ENCODE data around the gene UBL7. TPM values are rescaled to one million over a fixed set of nuclear protein-coding genes. Genes with fewer than 3 reads are reported as not detected.

Gene UBL7
- total RNA-seq, 1 experiment from 2014 or later, result 65.3 TPM

DNA sequence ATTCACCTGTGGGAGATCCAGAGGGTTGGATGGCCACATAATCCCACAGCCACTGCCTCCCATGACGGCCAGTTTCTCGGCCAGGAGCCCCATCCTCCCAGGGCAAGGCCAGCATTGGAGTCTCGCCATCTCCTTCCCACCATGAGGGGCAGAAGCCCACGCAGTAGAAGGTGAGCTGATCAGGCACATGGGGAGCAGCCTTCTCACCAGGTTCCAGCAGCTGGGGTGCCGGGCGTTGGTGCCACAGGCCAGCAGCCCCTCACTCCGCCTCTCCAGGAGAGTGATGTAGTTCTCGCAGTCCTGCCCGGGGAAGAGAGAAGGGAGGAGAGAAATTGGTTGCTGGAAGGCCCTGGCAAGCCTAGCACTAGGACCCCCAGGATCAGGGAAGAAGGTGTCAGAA is 43.3 kb downstream of the UBL7 start:
- Histone ChIP-seq H2AFZ (ENCODE audit: low read depth, low read length, poor library complexity, severe bottlenecking) (no peak overlapping the region), H3K4me2 (ENCODE audit: low read length) (no peak overlapping the region), H3K27ac (ENCODE audit: low read depth, low read length) (no peak overlapping the region), H3K79me2 (ENCODE audit: insufficient read depth, low read length) (peaks cover 56% of the 10 kb centered on the region), H3K4me1 (ENCODE audit: control insufficient read depth in 1 of 2, insufficient read depth in 2 of 2, low read length in 2 of 2) (peaks cover 45 to 50% of the 10 kb centered on the region in 2 experiments), H3K27me3 (ENCODE audit: insufficient read depth, low read length) (no peaks in the 10 kb centered on the region), H4K20me1 (ENCODE audit: insufficient read depth) (no peaks in the 10 kb centered on the region), H3K4me3 (replicated peaks in 1 of 2; ENCODE audit: low read depth in 1 of 2, low read length in 2 of 2) (no peak overlapping the region), H3K36me3 (ENCODE audit: control insufficient read depth in 1 of 2, insufficient read depth in 2 of 2, low read length in 2 of 2) (peaks cover 0 to 35% of the 10 kb centered on the region in 2 experiments; a peak in 2 of 4 replicates), H3K9ac (ENCODE audit: low read length) (no peak overlapping the region), H3K9me2 (ENCODE audit: insufficient read depth) (no peaks in the 10 kb centered on the region), H3K9me3 (ENCODE audit: control insufficient read depth in 1 of 2, insufficient read depth in 1 of 2, low read depth in 1 of 2, low read length in 2 of 2) (no peaks in the 10 kb centered on the region)
- TF ChIP-seq CBX3 (IDR thresholded peaks at IDR 0.05; ENCODE audit: low read depth), result no peak
- TF ChIP-seq, protein P1, sequence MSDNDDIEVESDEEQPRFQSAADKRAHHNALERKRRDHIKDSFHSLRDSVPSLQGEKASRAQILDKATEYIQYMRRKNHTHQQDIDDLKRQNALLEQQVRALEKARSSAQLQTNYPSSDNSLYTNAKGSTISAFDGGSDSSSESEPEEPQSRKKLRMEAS (IDR thresholded peaks at IDR 0.05), result no peak
- TF ChIP-seq EZH2 (IDR thresholded peaks at IDR 0.05), result no peak
- TF ChIP-seq, protein P2, sequence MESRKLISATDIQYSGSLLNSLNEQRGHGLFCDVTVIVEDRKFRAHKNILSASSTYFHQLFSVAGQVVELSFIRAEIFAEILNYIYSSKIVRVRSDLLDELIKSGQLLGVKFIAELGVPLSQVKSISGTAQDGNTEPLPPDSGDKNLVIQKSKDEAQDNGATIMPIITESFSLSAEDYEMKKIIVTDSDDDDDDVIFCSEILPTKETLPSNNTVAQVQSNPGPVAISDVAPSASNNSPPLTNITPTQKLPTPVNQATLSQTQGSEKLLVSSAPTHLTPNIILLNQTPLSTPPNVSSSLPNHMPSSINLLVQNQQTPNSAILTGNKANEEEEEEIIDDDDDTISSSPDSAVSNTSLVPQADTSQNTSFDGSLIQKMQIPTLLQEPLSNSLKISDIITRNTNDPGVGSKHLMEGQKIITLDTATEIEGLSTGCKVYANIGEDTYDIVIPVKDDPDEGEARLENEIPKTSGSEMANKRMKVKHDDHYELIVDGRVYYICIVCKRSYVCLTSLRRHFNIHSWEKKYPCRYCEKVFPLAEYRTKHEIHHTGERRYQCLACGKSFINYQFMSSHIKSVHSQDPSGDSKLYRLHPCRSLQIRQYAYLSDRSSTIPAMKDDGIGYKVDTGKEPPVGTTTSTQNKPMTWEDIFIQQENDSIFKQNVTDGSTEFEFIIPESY (IDR thresholded peaks at IDR 0.05; ENCODE audit: extremely low read depth, insufficient replicate concordance, low read length), result no peak
- TF ChIP-seq TCF7L2 (IDR thresholded peaks at IDR 0.05; ENCODE audit: borderline replicate concordance, extremely low read depth, insufficient read depth, insufficient read length), result no peak
- no peak for TF ChIP-seq ZFX (IDR thresholded peaks at IDR 0.05)
- TF ChIP-seq, protein P3, sequence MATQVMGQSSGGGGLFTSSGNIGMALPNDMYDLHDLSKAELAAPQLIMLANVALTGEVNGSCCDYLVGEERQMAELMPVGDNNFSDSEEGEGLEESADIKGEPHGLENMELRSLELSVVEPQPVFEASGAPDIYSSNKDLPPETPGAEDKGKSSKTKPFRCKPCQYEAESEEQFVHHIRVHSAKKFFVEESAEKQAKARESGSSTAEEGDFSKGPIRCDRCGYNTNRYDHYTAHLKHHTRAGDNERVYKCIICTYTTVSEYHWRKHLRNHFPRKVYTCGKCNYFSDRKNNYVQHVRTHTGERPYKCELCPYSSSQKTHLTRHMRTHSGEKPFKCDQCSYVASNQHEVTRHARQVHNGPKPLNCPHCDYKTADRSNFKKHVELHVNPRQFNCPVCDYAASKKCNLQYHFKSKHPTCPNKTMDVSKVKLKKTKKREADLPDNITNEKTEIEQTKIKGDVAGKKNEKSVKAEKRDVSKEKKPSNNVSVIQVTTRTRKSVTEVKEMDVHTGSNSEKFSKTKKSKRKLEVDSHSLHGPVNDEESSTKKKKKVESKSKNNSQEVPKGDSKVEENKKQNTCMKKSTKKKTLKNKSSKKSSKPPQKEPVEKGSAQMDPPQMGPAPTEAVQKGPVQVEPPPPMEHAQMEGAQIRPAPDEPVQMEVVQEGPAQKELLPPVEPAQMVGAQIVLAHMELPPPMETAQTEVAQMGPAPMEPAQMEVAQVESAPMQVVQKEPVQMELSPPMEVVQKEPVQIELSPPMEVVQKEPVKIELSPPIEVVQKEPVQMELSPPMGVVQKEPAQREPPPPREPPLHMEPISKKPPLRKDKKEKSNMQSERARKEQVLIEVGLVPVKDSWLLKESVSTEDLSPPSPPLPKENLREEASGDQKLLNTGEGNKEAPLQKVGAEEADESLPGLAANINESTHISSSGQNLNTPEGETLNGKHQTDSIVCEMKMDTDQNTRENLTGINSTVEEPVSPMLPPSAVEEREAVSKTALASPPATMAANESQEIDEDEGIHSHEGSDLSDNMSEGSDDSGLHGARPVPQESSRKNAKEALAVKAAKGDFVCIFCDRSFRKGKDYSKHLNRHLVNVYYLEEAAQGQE (IDR thresholded peaks at IDR 0.05; ENCODE audit: low read depth), result no peak
- TF ChIP-seq, protein P4, sequence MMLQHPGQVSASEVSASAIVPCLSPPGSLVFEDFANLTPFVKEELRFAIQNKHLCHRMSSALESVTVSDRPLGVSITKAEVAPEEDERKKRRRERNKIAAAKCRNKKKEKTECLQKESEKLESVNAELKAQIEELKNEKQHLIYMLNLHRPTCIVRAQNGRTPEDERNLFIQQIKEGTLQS (IDR thresholded peaks at IDR 0.05), result no peak
- TF ChIP-seq EGR1 (IDR thresholded peaks at IDR 0.05; ENCODE audit: low read depth), result no peak
- TF ChIP-seq YY1 (IDR thresholded peaks at IDR 0.05; ENCODE audit: extremely low read depth, insufficient replicate concordance, low read depth, low read length), result no peak
- no peak for TF ChIP-seq SRF (IDR thresholded peaks at IDR 0.05; ENCODE audit: low read depth)
- TF ChIP-seq JUND (IDR thresholded peaks at IDR 0.05), result no peak
- no peak for TF ChIP-seq CEBPB (IDR thresholded peaks at IDR 0.05; ENCODE audit: low read depth)
- TF ChIP-seq SIN3A (IDR thresholded peaks at IDR 0.05; ENCODE audit: low read depth), result no peak
- TF ChIP-seq FOSL1 (IDR thresholded peaks at IDR 0.05; ENCODE audit: low read depth), result no peak
- TF ChIP-seq ZNF274 (IDR thresholded peaks at IDR 0.05; ENCODE audit: low read depth, low read length), result no peak
- TF ChIP-seq RAD21 (IDR thresholded peaks at IDR 0.05; ENCODE audit: low read depth), result no peak
- no peak for TF ChIP-seq POLR2A (IDR thresholded peaks at IDR 0.05; ENCODE audit: borderline replicate concordance, extremely low read depth, insufficient read depth, insufficient read length)
- TF ChIP-seq EZH2phosphoT487 (IDR thresholded peaks at IDR 0.05; ENCODE audit: borderline replicate concordance), result no peak
- BruUV-seq (replicated peaks), result no TSS peak
- RAD21 ChIA-PET (ENCODE audit: low non-redundant PET in 1 of 2, low total read pairs in 2 of 2, uncharacterized antibody in 2 of 2, unreplicated experiment in 2 of 2), result no interaction called here
- ATAC-seq (no peak), DNase-seq (ENCODE audit: low read depth, low spot score) (no peak)
- CTCF ChIA-PET, result no interaction called here
- POLR2A ChIA-PET, result interaction anchor here (0.7 kb wide), 1 partner anchor 17 kb away, joined by 4 read pairs; no protein-coding TSS in a partner anchor
- intact Hi-C loops (cut with micrococcal nuclease), result no loop called here
